Calu3 (cell line): ENCODE results near the gene SGPL1. TPM values are rescaled to one million over a fixed set of nuclear protein-coding genes. Genes with fewer than 3 reads are reported as not detected.
"Not testable (repeated sequence)": the region's sequence is repeated elsewhere in the genome, so short reads cannot be mapped to it uniquely, and the experiment has no call there.

Experiments used
- BruUV-seq: library from RNA; stranded (reverse); fragments of 400-500 nt; replicated peaks from 2 replicates; lab custom pipeline; 2021; lab: Mats Ljungman, UMichigan
- CTCF ChIA-PET: fragments of 300-600 bp; sonication (Branson Sonifier 250); formaldehyde crosslinking; loops from one replicate; lab custom pipeline; 2022; ENCODE audit warnings: antibody characterized with exemption; lab: Charles Lee
- DNase-seq: peaks from one replicate; pipeline ENCODE4 v3.0.0; 2022
- H3K27ac Mint-ChIP-seq: one replicate; pipeline ENCODE4 v1.8.0; 2022; ENCODE audit warnings: mixed read lengths; ENCODE audit not compliant: unreplicated experiment
- H3K27me3 Mint-ChIP-seq: one replicate; pipeline ENCODE4 v1.8.0; 2022; ENCODE audit warnings: mixed read lengths; ENCODE audit not compliant: unreplicated experiment
- H3K36me3 Mint-ChIP-seq: one replicate; pipeline ENCODE4 v1.8.0; 2022; ENCODE audit warnings: mild to moderate bottlenecking, moderate library complexity, mixed read lengths; ENCODE audit not compliant: insufficient read depth, unreplicated experiment
- H3K4me1 Mint-ChIP-seq: one replicate; pipeline ENCODE4 v1.8.0; 2022; ENCODE audit warnings: mild to moderate bottlenecking, low read depth, mixed read lengths; ENCODE audit not compliant: unreplicated experiment
- H3K4me3 Mint-ChIP-seq: one replicate; pipeline ENCODE4 v1.8.0; 2022; ENCODE audit warnings: mild to moderate bottlenecking, low read depth, moderate library complexity, mixed read lengths; ENCODE audit not compliant: unreplicated experiment
- H3K9me3 Mint-ChIP-seq: one replicate; pipeline ENCODE4 v1.8.0; 2022; ENCODE audit warnings: low read depth, mixed read lengths; ENCODE audit not compliant: unreplicated experiment
- intact Hi-C: fragments of 100-400 bp; cut with micrococcal nuclease; formaldehyde crosslinking; loops from one replicate; pipeline ENCODE4 v1.10.0; 2022; ENCODE audit not compliant: unreplicated experiment
- total RNA-seq: library from RNA; stranded (reverse); gene quantifications from 2 replicates; pipeline ENCODE4 v1.2.3, GENCODE V29; 2022
- TF ChIP-seq, protein P1 (sequence below): fragments of 200-600 bp; IDR thresholded peaks from one replicate; pipeline ENCODE4 v1.8.0; 2022; ENCODE audit warnings: antibody characterized with exemption; ENCODE audit not compliant: unreplicated experiment

SGPL1 gene
- total RNA-seq, 1 experiment from 2014 or later = 84.6 TPM

DNA sequence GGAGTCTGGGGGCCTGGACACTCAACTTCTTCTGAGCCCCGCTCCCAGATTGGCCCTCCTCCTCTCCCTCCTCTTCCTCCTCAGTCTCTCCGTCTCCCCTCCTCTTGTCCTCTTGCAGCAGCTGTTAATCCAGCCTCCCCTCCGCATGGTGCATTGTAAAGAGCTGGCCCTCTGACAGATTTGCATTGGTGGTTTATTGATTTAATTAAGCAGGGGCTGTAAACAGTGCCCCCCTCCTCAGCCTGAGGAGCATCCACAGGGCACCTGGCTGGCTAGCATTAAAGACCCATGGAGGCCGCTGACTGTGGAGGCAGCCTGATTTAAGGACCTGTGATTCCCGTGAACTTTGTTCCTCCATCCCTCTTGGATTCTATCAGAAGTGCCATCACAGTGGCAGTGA is 101.5 kb downstream of the SGPL1 start:
- intact Hi-C loops = no loop called here
- no peaks in the 10 kb centered on the region for H3K36me3 Mint-ChIP-seq
- H3K27me3 Mint-ChIP-seq = peaks cover 100% of the 10 kb centered on the region
- no peak overlapping the region for H3K27ac Mint-ChIP-seq
- H3K9me3 Mint-ChIP-seq = no peaks in the 10 kb centered on the region
- no peak overlapping the region for H3K4me3 Mint-ChIP-seq
- CTCF ChIA-PET = no interaction called here
- no peak for DNase-seq
- BruUV-seq = no TSS peak
- TF ChIP-seq, protein P1, sequence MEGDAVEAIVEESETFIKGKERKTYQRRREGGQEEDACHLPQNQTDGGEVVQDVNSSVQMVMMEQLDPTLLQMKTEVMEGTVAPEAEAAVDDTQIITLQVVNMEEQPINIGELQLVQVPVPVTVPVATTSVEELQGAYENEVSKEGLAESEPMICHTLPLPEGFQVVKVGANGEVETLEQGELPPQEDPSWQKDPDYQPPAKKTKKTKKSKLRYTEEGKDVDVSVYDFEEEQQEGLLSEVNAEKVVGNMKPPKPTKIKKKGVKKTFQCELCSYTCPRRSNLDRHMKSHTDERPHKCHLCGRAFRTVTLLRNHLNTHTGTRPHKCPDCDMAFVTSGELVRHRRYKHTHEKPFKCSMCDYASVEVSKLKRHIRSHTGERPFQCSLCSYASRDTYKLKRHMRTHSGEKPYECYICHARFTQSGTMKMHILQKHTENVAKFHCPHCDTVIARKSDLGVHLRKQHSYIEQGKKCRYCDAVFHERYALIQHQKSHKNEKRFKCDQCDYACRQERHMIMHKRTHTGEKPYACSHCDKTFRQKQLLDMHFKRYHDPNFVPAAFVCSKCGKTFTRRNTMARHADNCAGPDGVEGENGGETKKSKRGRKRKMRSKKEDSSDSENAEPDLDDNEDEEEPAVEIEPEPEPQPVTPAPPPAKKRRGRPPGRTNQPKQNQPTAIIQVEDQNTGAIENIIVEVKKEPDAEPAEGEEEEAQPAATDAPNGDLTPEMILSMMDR = no peak
- H3K4me1 Mint-ChIP-seq = no peaks in the 10 kb centered on the region

DNA sequence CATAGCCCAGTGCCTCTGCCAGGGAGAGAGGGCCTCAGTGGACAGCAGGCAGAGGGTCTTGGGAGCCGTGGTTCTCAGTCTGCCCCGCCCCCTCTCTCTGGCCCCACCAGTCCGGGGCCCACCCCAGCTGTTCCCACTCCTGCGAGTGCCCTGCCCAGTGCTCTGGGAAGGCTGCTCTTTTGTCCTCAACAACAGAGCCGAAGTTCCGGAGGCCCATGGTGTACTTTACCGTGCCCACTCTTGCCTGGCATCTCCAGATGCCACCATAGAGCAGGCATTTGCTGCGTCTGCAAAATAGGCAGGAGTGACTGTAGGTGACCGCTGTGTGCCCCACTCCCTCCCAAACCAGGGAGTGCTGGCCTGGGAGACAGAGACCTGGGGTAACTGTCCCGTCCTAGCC is 101.9 kb downstream of the SGPL1 start:
- H3K27me3 Mint-ChIP-seq = peaks cover 98% of the 10 kb centered on the region
- BruUV-seq = no TSS peak
- no peaks in the 10 kb centered on the region for H3K4me1 Mint-ChIP-seq
- H3K9me3 Mint-ChIP-seq = no peaks in the 10 kb centered on the region
- CTCF ChIA-PET = no interaction called here
- DNase-seq = no peak
- no peak overlapping the region for H3K27ac Mint-ChIP-seq
- H3K4me3 Mint-ChIP-seq = no peak overlapping the region
- intact Hi-C loops = no loop called here
- no peaks in the 10 kb centered on the region for H3K36me3 Mint-ChIP-seq
- TF ChIP-seq, protein P1 = no peak

DNA sequence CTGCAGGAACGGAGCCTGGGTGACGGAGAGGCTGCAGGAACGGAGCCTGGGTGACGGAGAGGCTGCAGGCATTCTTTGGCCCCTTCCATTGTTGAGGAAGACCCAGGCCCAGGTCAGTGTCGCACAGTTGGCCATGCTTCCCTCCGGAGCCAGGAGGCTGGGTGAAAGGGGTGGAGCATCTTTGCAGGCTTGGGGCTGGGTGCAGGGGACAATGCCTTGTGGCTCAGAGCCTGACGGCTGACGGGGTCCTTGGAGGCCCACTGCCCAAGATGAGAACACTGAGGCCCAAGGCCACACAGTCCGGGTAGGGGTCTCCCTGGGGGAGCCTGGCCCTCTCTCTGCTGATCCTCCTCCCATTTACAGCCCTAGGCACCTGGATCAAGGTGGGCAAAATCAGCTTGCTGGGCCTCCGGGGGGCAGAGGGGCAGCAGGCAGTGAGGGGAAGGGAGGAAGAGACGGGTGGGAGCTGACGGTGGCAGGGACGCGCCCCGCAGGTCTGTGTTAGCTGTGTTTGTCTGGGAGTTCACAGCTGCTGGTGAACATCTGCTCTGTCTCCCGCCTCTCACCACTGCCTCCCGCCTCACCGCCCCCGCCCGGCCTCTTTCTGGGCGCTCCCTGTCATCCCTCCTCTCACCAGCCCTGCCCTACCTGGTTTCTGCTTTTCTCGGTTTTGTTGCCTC is 103.2 kb downstream of the SGPL1 start:
- CTCF ChIA-PET = no interaction called here
- no peak for DNase-seq
- no peak overlapping the region for H3K27ac Mint-ChIP-seq
- H3K27me3 Mint-ChIP-seq = peaks cover 93% of the 10 kb centered on the region
- intact Hi-C loops = no loop called here
- H3K4me1 Mint-ChIP-seq = no peaks in the 10 kb centered on the region
- no peaks in the 10 kb centered on the region for H3K9me3 Mint-ChIP-seq
- BruUV-seq = no TSS peak
- H3K36me3 Mint-ChIP-seq = no peaks in the 10 kb centered on the region
- no peak overlapping the region for H3K4me3 Mint-ChIP-seq
- TF ChIP-seq, protein P1 = no peak

DNA sequence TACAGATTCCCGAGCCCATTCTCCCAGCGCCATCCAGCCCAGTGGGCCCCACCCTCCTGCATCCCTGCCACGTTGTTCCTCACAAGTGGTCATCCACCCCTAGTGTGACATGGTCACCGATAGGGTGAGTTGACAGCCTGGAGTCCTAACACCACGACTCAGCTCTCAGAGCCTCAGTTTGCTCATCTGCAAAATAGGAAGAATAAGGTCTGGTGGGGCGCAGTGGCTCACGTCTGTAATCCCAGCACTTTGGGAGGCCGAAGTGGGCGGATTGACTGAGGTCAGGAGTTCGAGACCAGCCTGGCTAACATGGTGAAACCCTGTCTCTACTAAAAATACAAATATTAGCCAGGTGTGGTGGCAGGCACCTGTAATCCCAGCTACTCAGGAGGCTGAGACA is 104.2 kb downstream of the SGPL1 start:
- H3K4me1 Mint-ChIP-seq, H3K36me3 Mint-ChIP-seq, BruUV-seq, intact Hi-C loops, H3K27ac Mint-ChIP-seq, H3K4me3 Mint-ChIP-seq, H3K9me3 Mint-ChIP-seq, DNase-seq: not testable (repeated sequence)
- CTCF ChIA-PET = interaction anchor here (0.6 to 1.0 kb wide), 3 partner anchors 11 to 107 kb away, joined by 3 to 4 read pairs (median 3); no protein-coding TSS in a partner anchor
- peaks cover 93% of the 10 kb centered on the region for H3K27me3 Mint-ChIP-seq

DNA sequence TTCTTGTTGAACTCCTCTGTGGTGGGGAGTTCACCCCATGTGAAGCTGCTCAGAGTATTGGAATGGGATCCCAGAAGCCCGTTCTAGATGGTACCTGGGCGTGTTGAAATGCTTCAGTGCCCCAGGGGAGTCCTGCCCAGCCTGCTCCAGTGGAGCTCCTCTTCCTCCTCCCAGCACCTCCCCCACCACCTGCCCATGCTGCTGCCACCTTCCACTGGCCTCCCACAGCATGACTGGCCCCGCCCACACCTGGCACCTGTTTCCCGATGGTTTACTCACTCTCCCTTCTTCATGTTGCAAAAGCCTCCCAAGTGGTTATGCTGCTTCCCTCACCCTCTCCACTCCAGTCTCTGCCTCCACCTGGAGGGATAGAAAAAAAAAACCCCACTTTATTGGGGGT is 104.8 kb downstream of the SGPL1 start:
- peak; percentile 81 for DNase-seq
- no peaks in the 10 kb centered on the region for H3K4me1 Mint-ChIP-seq
- TF ChIP-seq, protein P1 = no peak
- intact Hi-C loops = no loop called here
- H3K9me3 Mint-ChIP-seq = no peaks in the 10 kb centered on the region
- H3K36me3 Mint-ChIP-seq = no peaks in the 10 kb centered on the region
- CTCF ChIA-PET = interaction anchor here (0.6 to 1.0 kb wide), 4 partner anchors 11 to 329 kb away, joined by 3 to 4 read pairs (median 3); no protein-coding TSS in a partner anchor
- H3K4me3 Mint-ChIP-seq = no peak overlapping the region
- peaks cover 93% of the 10 kb centered on the region for H3K27me3 Mint-ChIP-seq
- H3K27ac Mint-ChIP-seq = no peak overlapping the region
- BruUV-seq = no TSS peak
